KOPT-K1 (cell line): ENCODE data around the gene SRRD.

Experiments
- H3K27ac ChIP-seq: fragments of 200-600 bp; sonication (generic); 2 replicates; pipeline ENCODE4 v1.5.1; 2016; ENCODE audit warnings: antibody characterized with exemption, mild to moderate bottlenecking, low read depth, low read length; ENCODE audit not compliant: poor library complexity, severe bottlenecking
- H3K36me3 ChIP-seq: fragments of 200-600 bp; sonication (generic); 2 replicates; pipeline ENCODE4 v1.5.1; 2017; ENCODE audit warnings: antibody characterized with exemption, mild to moderate bottlenecking, low read length, moderate library complexity; ENCODE audit not compliant: insufficient read depth
- H3K9me3 ChIP-seq: fragments of 200-600 bp; sonication (generic); 2 replicates; pipeline ENCODE4 v1.5.1; 2017; ENCODE audit warnings: antibody characterized with exemption, low read length, mild to moderate bottlenecking; ENCODE audit not compliant: insufficient read depth, poor library complexity, severe bottlenecking

The SRRD gene

DNA sequence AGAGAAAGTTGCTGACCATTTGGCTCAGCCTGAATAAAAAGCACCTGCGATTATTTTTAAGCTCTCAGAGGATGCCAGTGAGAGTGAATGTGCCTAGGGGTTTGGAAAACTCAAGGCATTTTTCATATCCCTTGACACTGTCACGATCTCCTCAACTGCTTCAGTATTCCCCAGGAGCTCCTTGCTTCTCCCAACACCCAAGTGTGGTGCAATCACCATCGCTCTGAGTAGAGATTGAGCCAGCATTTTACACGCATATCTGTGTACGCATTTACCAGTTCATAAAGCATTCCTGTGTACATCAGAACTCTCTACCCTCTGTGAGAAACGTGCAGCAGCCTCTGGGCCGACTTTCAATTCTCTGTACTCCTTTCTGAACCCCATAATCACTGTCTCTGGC lies 1.3 kb downstream of the SRRD start:
- no peaks in the 10 kb centered on the region for H3K9me3 ChIP-seq
- no peak overlapping the region for H3K27ac ChIP-seq
- peaks cover 44% of the 10 kb centered on the region for H3K36me3 ChIP-seq

DNA sequence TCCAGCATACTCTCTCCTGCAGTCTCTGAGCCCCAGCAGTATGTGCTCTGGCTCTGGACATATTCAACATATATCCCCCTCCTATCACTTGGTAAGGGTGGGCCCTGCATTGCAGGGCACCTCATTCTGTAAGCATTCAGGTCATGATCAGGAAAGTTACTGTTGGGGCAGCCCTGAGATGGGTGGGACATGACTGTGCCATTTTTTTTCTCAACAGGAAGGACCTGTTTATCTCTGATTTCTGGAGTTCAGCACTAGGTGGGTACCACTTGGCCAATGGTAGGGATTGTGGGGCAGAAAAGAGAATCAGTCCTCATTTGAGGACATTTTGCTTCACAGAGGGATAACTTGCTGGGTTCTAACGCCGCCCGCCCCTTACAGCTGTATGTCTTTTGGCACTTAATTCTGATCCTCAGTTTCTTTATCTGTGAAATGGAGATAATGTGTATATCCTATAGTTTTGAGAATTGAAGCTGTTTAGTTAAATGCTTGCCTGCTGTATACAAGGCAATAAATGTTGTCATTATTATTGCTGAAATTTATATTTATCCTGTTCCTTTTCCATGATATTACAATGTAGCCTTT lies 2.2 kb downstream of the SRRD start:
- Histone ChIP-seq H3K27ac (no peak overlapping the region), H3K9me3 (no peaks in the 10 kb centered on the region), H3K36me3 (peaks cover 52% of the 10 kb centered on the region)

DNA sequence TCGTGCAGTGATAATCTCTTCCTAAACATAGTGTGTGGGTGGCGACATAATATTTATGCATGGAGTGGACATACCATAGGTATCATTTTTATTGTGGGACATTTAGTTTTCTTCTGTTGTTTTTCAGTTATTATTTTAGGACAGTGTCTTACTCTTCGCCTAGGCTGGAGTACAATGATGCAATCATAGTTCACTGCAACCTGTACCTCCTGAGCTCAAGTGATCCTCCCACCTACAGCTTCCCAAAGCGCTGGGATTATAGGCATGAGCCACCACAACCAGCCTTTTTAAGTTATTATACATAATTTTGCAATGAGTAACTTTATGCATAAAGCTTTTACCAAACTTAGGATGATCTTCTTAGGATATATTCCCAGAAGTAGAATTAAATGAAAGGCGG lies 2.7 kb downstream of the SRRD start:
- H3K36me3 ChIP-seq, result peaks cover 57% of the 10 kb centered on the region
- no peaks in the 10 kb centered on the region for H3K9me3 ChIP-seq
- H3K27ac ChIP-seq, result no peak overlapping the region

DNA sequence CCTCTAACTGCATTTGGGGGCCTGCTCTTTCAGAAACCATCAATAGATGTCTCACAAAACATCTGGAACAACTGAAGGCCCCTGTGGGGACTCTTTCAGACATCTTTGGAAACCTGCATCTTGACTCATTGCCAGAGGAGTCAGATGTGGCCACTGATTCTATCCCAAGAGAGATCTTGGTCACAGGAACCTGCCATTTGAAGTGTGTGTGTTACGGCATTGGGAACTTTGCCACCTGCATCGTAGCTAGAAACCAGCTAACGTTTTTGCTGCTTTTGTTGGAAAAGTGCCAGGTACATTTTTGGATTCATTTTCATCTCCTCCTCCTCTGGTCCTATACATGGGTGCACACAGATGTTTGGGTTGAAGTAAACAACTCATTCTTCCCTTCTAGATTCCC lies 4.3 kb downstream of the SRRD start:
- Histone ChIP-seq H3K27ac (no peak overlapping the region), H3K36me3 (peaks cover 73% of the 10 kb centered on the region), H3K9me3 (no peaks in the 10 kb centered on the region)

DNA sequence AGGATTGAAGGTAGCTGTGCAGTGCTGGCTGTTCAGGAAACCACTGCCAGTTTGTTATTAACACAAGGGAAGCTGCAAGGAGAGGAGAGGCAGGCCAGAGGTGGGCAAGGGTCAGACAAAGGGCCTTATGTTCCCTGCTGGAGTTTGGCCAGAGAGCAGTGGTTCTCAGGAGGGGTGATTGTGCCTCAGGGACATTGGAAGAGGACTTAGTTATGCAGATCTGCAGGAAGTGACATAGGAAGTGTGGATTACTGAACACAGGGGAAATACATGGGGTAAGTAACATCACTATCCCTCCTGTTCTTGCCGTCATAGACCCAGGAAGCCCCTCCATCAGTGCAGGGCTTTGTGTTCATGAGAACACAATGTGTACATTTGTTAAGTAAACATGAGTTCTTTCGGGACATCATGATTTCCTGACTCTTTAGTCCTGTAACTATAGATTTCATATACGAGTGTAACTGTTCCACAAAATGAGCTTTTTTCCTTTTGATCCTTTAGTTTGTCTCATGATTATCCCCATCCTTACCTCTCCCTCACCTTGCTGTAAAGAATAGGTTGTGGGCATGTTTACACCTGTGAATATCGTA lies 5.9 kb downstream of the SRRD start:
- H3K36me3 ChIP-seq, result peaks cover 89% of the 10 kb centered on the region
- no peaks in the 10 kb centered on the region for H3K9me3 ChIP-seq
- H3K27ac ChIP-seq, result no peak overlapping the region

DNA sequence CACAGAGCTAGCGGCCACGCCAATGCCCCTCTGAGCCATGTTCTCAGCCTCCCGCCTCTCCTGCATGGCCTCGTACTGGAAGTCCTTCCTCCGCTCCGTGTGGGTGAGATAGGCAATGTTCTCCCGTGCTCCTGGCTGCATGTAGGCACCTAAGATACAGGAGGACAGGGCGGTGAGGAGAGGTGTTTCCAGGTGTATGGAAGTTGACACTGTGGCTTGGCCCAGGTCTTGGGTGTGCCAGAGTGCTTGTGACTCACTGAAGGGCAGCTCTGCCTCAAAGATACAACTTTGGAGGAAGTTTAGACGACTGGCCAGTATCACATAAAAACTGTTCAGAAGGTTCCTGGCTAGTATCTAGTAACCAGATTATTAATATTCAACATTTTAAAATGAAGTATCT lies 8.5 kb downstream of the SRRD start:
- no peaks in the 10 kb centered on the region for H3K9me3 ChIP-seq
- peaks cover 99% of the 10 kb centered on the region for H3K36me3 ChIP-seq
- no peak overlapping the region for H3K27ac ChIP-seq

DNA sequence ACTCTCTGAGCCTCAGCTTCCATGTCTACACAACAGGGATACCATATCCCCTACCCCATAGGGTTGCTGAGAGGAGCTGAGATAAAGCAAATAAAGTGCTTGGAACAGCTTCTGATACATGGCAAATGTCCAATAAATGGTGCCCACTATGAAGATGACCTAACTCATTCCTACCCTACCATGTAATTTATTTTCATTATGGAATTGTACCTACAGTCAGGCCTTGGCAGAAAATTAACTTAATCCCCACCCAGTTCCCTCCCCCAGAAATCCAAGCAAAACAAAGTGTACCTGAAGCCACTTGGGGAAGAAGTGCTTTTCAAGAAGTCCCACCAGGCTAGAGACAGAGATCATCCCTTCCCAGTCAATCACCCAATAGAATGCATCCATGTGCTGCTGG lies 10.8 kb downstream of the SRRD start:
- H3K27ac ChIP-seq, result no peak overlapping the region
- peaks cover 99% of the 10 kb centered on the region for H3K36me3 ChIP-seq
- no peaks in the 10 kb centered on the region for H3K9me3 ChIP-seq

DNA sequence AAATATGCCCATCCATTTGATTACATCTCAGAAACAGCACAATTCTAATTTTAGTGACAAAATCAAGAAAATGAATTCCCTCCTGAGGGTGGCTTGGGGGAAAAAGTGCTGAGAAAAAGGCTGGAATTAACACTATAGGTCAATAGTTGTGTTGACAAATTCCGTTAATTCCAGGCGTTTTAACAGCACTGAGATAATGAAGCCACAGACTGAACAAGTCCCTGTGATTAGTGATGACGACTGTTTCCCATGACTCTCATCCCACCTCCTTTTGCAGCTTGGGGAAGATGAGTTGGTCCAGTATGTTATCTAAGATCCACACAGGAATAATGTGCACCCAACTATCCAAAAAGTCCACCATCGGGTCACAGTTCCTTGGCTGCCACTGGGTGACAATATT lies 12.8 kb downstream of the SRRD start:
- no peaks in the 10 kb centered on the region for H3K9me3 ChIP-seq
- H3K36me3 ChIP-seq, result peaks cover 99% of the 10 kb centered on the region
- H3K27ac ChIP-seq, result no peak overlapping the region

DNA sequence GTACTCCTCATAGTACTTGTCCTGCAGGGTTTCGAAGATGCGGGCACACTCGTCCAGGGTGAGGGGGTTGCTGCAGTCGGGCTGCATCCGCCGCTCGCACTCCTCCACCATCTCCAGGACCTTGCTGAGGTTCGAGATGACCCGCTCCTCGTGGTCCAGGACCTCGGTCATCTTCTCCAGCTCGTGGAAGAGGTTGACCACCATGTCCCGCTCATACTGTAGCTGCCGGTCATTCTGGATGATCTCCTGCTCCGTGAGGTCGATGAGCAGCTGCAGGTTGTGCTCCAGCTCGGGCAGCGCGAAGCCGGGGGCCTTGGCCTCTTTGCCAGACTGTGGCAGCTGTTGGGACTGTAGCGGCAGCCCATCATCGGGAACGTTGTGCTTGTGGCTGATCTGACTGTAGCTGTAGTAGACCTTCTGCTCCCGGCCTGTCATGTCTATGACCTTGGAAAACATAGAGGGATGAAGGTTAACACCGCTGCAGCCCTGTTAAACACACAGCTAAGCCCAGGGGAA lies 15.6 kb downstream of the SRRD start:
- Histone ChIP-seq H3K36me3 (peaks cover 99% of the 10 kb centered on the region), H3K27ac (no peak overlapping the region), H3K9me3 (no peaks in the 10 kb centered on the region)

DNA sequence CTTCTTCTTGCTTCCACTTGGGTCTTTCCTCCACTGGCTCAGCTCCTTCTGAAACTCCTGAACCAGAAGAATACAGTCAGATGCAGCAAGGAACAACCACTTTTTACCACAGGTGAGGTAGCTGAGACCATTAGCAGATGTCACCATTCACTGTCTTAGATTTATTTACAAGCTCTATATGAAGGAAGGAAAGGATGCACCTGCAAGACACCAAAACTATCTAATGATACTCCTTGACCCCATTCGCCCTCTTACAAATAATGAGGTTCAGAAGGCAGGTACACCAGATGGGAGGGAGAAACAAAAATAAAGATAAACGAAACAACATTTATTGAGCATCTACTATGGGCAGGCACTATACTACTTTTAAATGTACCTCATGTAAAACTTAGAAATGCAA lies 18.3 kb downstream of the SRRD start:
- H3K36me3 ChIP-seq, result peaks cover 99% of the 10 kb centered on the region
- no peaks in the 10 kb centered on the region for H3K9me3 ChIP-seq
- H3K27ac ChIP-seq, result no peak overlapping the region

DNA sequence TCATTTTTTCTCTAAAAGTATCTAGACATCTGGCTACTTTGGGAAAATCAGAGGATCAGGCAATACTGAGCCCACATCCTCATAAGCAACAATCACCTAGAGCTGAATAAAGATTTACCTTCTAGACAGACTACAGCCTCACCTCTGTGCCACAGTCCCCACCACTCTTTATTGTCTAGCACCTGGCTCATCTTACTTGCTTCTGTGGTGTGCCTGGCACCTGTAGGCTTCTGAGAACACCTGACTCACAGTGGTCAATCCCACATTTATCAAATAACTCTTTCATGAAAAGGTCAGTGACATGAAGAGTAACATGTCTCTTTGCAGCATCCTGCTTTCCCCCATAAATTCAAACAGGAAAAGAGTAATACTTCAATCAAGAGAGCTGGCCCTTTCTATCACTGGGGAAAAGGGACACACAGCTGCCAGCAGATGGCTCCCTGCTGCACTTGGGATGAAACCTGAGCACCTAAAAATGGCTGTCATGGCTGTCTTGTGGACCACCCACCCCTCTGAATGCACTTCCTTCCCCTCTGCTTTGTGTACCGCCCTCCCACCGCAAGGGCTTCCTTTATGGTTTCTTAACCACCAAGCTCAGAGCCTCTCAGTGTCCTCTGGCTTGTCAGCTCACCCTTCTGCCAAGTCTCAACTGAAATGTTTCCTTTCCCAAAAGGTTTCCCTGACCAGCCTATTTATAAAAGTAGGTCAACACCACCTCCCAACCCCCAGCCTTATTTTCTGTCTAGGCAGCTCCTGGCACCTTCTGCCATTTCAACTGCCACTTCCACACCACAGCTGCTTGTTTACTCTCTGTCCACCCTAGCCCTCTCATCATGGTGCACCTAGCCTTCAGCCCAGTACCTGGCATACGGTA lies 19.2 kb downstream of the SRRD start:
- peak overlapping the region; percentile 69 for H3K27ac ChIP-seq
- H3K9me3 ChIP-seq, result no peaks in the 10 kb centered on the region
- H3K36me3 ChIP-seq, result peaks cover 99% of the 10 kb centered on the region

DNA sequence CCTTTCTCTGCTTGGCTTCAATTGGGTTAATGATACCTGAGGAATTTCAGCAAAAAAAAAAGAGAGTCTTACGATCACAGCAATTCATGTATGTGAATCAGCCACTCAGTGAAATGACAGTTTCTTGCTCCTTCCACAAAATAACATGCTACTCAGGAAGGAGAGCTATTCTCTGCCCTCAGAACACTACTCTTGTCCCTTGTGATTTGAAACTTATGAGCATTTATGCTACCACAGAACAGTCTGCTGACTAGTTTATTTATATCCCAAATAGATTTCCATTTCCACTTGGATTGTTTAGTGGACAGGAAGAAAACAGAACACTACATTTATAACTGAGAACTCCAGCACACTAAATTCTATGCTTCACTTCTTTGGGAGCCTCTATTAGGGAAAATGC lies 20.1 kb downstream of the SRRD start:
- peak overlapping the region; percentile 69 for H3K27ac ChIP-seq
- peaks cover 99% of the 10 kb centered on the region for H3K36me3 ChIP-seq
- no peaks in the 10 kb centered on the region for H3K9me3 ChIP-seq

DNA sequence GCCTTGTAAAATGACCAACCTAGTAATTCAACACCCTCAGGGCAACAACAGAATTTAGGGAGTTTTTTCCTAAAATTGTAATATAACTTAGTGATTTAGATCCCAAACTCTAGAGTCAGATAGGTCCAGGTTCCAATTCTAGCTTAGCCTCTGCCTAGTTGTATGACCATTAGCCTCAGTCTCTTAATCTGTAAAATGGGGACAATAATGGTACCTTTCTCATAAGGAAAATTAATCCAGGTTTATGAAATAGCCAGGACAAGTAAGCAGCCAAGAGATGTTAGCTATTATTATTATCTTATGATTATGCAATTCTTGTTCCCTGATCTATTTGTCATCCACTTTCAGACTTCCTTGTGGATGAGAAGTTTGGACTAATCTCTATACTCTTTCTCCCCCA lies 24.5 kb downstream of the SRRD start:
- Histone ChIP-seq H3K36me3 (peaks cover 78% of the 10 kb centered on the region), H3K9me3 (no peaks in the 10 kb centered on the region), H3K27ac (no peak overlapping the region)

DNA sequence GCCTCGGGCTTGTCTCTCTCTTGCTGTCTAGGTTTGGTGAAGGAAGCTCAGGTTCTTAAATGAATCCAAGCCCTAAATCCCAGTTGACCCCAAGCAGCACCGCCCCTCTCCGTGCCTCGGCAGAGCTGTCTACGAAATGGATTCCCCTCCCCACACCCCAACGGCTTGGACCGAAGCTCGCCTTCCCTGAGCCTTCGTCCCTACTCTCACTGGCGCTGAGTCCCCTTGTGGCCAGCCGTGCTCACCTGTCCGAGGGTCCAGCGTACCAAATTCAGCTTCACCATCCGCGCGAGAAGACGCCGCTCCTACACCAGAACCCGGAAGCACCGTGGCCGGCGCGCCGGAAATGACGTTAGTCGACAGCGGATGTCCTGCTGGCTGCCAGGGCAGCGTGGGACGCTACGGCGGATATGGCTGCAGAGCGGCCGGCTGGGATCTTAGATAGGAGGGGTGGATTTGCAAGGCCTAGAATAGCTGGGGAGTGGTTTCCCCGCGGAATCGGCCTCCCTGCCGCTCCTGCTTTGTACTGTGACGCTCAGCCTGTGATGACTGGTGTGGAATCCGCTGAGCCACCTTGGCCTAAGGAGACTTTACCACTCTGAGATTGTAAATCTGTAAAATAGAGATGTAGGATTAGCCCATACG lies 28.6 kb downstream of the SRRD start, which contains the start of gene TFIP11:
TSS of gene TFIP11 (minus strand) at position 325 of the 645 bp plus-strand sequence. CDS start 2,201 bp downstream, outside the sequence.
- Histone ChIP-seq H3K27ac (peak within 1 kb of the TSS; percentile 66), H3K9me3 (no peaks in the 10 kb centered on the region), H3K36me3 (peaks cover 37% of the 10 kb centered on the region)

DNA sequence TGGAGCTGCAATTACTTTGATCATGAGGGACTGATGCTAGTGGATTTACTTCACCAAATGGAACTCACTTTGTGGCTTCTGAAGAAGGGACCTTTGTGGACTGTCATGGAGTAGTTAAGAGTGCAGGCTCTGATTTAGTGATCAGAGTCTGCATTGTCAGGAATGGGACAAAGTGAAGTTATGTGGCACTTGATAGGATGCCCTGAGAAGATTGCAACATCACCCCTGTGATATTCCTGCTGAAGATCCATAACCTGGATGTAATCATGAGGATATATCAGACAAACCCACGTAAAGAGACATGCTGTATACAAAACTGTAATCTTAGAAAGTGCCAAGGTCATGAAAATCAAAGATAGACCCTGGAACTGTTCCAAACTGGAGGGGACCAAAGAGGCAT lies 30.2 kb downstream of the SRRD start:
- H3K36me3 ChIP-seq, result peaks cover 22% of the 10 kb centered on the region
- H3K9me3 ChIP-seq, result no peaks in the 10 kb centered on the region
- H3K27ac ChIP-seq, result no peak overlapping the region
